SK-N-SH treated with all-trans-retinoic acid at 6 μM for 48 hours (cell line): ENCODE data around the gene OR51T1.

Experiments
- ARNTL ChIP-seq: fragments of 450-650 bp; formaldehyde crosslinking; IDR thresholded peaks from 2 replicates; pipeline ENCODE4 v1.5.0; 2020; ENCODE audit warnings: low read depth, mild to moderate bottlenecking, moderate library complexity, borderline replicate concordance
- GLIS3 ChIP-seq: fragments of 250-450 bp; sonication (Bioruptor Pico); IDR thresholded peaks from 2 replicates; pipeline ENCODE4 v1.5.0; 2020; ENCODE audit warnings: mild to moderate bottlenecking, moderate library complexity
- OSR1 ChIP-seq: fragments of 250-450 bp; sonication (Bioruptor Pico); IDR thresholded peaks from 2 replicates; pipeline ENCODE4 v1.8.0; 2022; ENCODE audit warnings: moderate library complexity, mild to moderate bottlenecking, inconsistent platforms
- PPARA ChIP-seq: fragments of 250-450 bp; sonication (Bioruptor Pico); IDR thresholded peaks from 2 replicates; pipeline ENCODE4 v1.5.0; 2020; ENCODE audit warnings: mild to moderate bottlenecking, borderline replicate concordance
- RARB ChIP-seq: fragments of 250-450 bp; sonication (Bioruptor Pico); IDR thresholded peaks from 2 replicates; pipeline ENCODE4 v1.8.0; 2021; ENCODE audit warnings: mild to moderate bottlenecking, moderate library complexity
- ZFP3 ChIP-seq: fragments of 250-450 bp; sonication (Bioruptor Pico); IDR thresholded peaks from 2 replicates; pipeline ENCODE4 v1.5.0; 2020; ENCODE audit warnings: mild to moderate bottlenecking, moderate library complexity
- ZNF8 ChIP-seq: fragments of 450-650 bp; formaldehyde crosslinking; IDR thresholded peaks from 2 replicates; pipeline ENCODE4 v1.5.0; 2020; ENCODE audit warnings: mild to moderate bottlenecking, moderate library complexity
- TF ChIP-seq, protein P1 (sequence below): fragments of 250-450 bp; sonication (Bioruptor Pico); IDR thresholded peaks from 2 replicates; pipeline ENCODE4 v1.8.0; 2020; ENCODE audit warnings: mild to moderate bottlenecking, moderate library complexity, borderline replicate concordance
- TF ChIP-seq, protein P2 (sequence below): fragments of 250-450 bp; sonication (Bioruptor Pico); IDR thresholded peaks from 2 replicates; pipeline ENCODE4 v1.5.1; 2020; ENCODE audit warnings: low read depth, mild to moderate bottlenecking, moderate library complexity
- TF ChIP-seq, protein P3 (sequence below): fragments of 250-450 bp; sonication (Bioruptor Pico); IDR thresholded peaks from 2 replicates; pipeline ENCODE4 v1.5.0; 2020; ENCODE audit warnings: mild to moderate bottlenecking, moderate library complexity
- TF ChIP-seq, protein P4 (sequence below): fragments of 250-450 bp; sonication (Bioruptor Pico); IDR thresholded peaks from 2 replicates; pipeline ENCODE4 v1.8.0; 2021; ENCODE audit warnings: low read depth, mild to moderate bottlenecking, moderate library complexity, borderline replicate concordance

DNA sequence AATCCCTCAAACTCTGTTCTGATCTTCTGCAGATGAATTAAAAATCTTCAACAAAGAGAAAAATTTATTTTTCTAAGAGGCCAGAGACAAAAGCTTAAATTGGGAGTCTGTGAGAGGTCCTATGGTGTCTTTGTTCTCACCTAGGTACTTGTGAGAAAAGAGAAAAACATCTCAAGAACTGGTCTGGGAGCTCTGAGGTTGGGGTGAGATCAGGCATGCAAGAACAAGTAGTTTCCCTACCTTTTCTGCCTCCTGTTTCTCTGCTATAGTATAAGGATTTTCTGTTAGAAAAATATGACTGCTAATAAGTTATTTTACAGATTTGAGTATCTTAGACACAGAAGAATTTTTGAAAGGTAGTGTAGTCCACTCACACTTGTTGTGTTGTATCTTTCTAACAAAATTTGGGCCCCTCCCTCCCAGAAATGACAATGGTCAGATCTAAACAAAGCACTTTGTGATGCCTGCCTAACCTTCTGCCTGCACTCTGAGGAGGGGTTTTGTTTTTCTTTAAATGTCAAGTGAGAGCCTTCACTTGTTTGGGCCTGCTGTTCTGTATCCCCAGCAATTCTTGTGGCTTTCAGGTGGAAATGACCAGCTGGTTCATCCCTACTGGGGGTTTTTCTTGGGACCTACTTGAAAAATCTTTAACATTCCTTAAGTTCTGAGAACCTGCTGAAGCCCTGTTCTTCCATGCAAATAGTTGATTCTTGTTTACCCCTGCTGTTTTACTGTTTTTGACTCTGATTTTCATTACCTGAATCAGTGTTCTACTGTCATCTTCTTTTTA, 19.1 kb upstream of the OR51T1 start:
- no peak for TF ChIP-seq RARB
- TF ChIP-seq, protein P1, sequence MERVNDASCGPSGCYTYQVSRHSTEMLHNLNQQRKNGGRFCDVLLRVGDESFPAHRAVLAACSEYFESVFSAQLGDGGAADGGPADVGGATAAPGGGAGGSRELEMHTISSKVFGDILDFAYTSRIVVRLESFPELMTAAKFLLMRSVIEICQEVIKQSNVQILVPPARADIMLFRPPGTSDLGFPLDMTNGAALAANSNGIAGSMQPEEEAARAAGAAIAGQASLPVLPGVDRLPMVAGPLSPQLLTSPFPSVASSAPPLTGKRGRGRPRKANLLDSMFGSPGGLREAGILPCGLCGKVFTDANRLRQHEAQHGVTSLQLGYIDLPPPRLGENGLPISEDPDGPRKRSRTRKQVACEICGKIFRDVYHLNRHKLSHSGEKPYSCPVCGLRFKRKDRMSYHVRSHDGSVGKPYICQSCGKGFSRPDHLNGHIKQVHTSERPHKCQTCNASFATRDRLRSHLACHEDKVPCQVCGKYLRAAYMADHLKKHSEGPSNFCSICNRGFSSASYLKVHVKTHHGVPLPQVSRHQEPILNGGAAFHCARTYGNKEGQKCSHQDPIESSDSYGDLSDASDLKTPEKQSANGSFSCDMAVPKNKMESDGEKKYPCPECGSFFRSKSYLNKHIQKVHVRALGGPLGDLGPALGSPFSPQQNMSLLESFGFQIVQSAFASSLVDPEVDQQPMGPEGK (CRISPR knock-in tag), result no peak
- no peak for TF ChIP-seq OSR1 (CRISPR knock-in tag)
- TF ChIP-seq, protein P2, sequence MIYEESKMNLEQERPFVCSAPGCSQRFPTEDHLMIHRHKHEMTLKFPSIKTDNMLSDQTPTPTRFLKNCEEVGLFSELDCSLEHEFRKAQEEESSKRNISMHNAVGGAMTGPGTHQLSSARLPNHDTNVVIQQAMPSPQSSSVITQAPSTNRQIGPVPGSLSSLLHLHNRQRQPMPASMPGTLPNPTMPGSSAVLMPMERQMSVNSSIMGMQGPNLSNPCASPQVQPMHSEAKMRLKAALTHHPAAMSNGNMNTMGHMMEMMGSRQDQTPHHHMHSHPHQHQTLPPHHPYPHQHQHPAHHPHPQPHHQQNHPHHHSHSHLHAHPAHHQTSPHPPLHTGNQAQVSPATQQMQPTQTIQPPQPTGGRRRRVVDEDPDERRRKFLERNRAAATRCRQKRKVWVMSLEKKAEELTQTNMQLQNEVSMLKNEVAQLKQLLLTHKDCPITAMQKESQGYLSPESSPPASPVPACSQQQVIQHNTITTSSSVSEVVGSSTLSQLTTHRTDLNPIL (CRISPR knock-in tag), result no peak
- TF ChIP-seq, protein P3, sequence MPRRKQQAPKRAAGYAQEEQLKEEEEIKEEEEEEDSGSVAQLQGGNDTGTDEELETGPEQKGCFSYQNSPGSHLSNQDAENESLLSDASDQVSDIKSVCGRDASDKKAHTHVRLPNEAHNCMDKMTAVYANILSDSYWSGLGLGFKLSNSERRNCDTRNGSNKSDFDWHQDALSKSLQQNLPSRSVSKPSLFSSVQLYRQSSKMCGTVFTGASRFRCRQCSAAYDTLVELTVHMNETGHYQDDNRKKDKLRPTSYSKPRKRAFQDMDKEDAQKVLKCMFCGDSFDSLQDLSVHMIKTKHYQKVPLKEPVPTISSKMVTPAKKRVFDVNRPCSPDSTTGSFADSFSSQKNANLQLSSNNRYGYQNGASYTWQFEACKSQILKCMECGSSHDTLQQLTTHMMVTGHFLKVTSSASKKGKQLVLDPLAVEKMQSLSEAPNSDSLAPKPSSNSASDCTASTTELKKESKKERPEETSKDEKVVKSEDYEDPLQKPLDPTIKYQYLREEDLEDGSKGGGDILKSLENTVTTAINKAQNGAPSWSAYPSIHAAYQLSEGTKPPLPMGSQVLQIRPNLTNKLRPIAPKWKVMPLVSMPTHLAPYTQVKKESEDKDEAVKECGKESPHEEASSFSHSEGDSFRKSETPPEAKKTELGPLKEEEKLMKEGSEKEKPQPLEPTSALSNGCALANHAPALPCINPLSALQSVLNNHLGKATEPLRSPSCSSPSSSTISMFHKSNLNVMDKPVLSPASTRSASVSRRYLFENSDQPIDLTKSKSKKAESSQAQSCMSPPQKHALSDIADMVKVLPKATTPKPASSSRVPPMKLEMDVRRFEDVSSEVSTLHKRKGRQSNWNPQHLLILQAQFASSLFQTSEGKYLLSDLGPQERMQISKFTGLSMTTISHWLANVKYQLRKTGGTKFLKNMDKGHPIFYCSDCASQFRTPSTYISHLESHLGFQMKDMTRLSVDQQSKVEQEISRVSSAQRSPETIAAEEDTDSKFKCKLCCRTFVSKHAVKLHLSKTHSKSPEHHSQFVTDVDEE (CRISPR knock-in tag), result no peak
- TF ChIP-seq ZNF8 (CRISPR knock-in tag), result no peak
- no peak for TF ChIP-seq GLIS3 (CRISPR knock-in tag)
- no peak for TF ChIP-seq PPARA
- TF ChIP-seq, protein P4, sequence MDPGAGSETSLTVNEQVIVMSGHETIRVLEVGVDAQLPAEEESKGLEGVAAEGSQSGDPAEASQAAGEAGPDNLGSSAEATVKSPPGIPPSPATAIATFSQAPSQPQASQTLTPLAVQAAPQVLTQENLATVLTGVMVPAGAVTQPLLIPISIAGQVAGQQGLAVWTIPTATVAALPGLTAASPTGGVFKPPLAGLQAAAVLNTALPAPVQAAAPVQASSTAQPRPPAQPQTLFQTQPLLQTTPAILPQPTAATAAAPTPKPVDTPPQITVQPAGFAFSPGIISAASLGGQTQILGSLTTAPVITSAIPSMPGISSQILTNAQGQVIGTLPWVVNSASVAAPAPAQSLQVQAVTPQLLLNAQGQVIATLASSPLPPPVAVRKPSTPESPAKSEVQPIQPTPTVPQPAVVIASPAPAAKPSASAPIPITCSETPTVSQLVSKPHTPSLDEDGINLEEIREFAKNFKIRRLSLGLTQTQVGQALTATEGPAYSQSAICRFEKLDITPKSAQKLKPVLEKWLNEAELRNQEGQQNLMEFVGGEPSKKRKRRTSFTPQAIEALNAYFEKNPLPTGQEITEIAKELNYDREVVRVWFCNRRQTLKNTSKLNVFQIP (CRISPR knock-in tag), result no peak
- no peak for TF ChIP-seq ARNTL (CRISPR knock-in tag)
- TF ChIP-seq ZFP3 (CRISPR knock-in tag), result no peak
